ENCODE measurements around the gene MAPKBP1.

- no peak for TF ChIP-seq CTCF (IDR thresholded peaks at IDR 0.05; ENCODE audit: low read length)
- no peak for TF ChIP-seq EZH2 (optimal IDR thresholded peaks at IDR 0.05; ENCODE audit: low read depth, low read length)
Measured at GRCh38 chr15:41848631-41849030, 74.3 kb downstream of the MAPKBP1 start.

All from MM.1S (cell line).